ENCODE data around the gene AASS. TPM values are rescaled to one million over a fixed set of nuclear protein-coding genes. Genes with fewer than 3 reads are reported as not detected.

Gene AASS
- total RNA-seq, 4 donors from 2014 or later, result 27.4 to 63.6 (median 38.1) TPM

- no peak for DNase-seq (ENCODE audit: extremely low spot score)
- WGBS, result 69% methylated on average over 3 of the region's 3 CpGs
- TF ChIP-seq POLR2A (IDR thresholded peaks at IDR 0.05; ENCODE audit: low read depth) (no peak), CTCF (IDR thresholded peaks at IDR 0.05) (no peak), EP300 (IDR thresholded peaks at IDR 0.05) (no peak)
- intact Hi-C loops (cut with DNase I), result no loop called here
- H3K9me3 ChIP-seq, result no peaks in the 10 kb centered on the region
- no peak overlapping the region for H3K27ac ChIP-seq (replicated peaks in 1 of 4)
- H3K4me3 ChIP-seq, result no peak overlapping the region
- H3K36me3 ChIP-seq, result no peaks in the 10 kb centered on the region
- peaks cover 4 to 10% (median 8%) of the 10 kb centered on the region in 4 donors for H3K4me1 ChIP-seq
- no peaks in the 10 kb centered on the region for H3K27me3 ChIP-seq
Observed at GRCh38 chr7:122148081-122148480, 4.0 kb upstream of the AASS start.

GRCh38 chr7:122145937-122146645 is 2.0 kb upstream of the AASS start:
- WGBS, result 86% methylated on average over 4 of the region's 4 CpGs
- DNase-seq (ENCODE audit: extremely low spot score), result no peak
- TF ChIP-seq POLR2AphosphoS5 (IDR thresholded peaks at IDR 0.05) (no peak), POLR2A (IDR thresholded peaks at IDR 0.05; ENCODE audit: low read depth) (no peak), CTCF (IDR thresholded peaks at IDR 0.05) (no peak), EP300 (IDR thresholded peaks at IDR 0.05) (no peak)
- H3K36me3 ChIP-seq, result no peaks in the 10 kb centered on the region
- intact Hi-C loops (cut with DNase I), result no loop called here
- H3K27ac ChIP-seq (replicated peaks in 1 of 4), result no peak overlapping the region
- peaks cover 10 to 26% (median 24%) of the 10 kb centered on the region in 4 donors for H3K4me1 ChIP-seq
- no peaks in the 10 kb centered on the region for H3K9me3 ChIP-seq
- H3K27me3 ChIP-seq, result no peaks in the 10 kb centered on the region
- H3K4me3 ChIP-seq, result no peak overlapping the region

- no peak for TF ChIP-seq EP300 (IDR thresholded peaks at IDR 0.05)
- TF ChIP-seq POLR2AphosphoS5 (IDR thresholded peaks at IDR 0.05), result no peak
- TF ChIP-seq POLR2A (IDR thresholded peaks at IDR 0.05; ENCODE audit: low read depth), result no peak
- no peak for TF ChIP-seq CTCF (IDR thresholded peaks at IDR 0.05)
- H3K36me3 ChIP-seq, result no peaks in the 10 kb centered on the region
- no peaks in the 10 kb centered on the region for H3K27me3 ChIP-seq
- intact Hi-C loops (cut with DNase I), result no loop called here
- H3K27ac ChIP-seq (replicated peaks in 1 of 4), result peak overlapping the region; percentile 97 to 99 (median 98)
- DNase-seq (ENCODE audit: extremely low spot score), result no peak
- H3K4me1 ChIP-seq, result peaks cover 10 to 26% (median 24%) of the 10 kb centered on the region in 4 donors
- no peaks in the 10 kb centered on the region for H3K9me3 ChIP-seq
- peak overlapping the region; percentile 83 to 89 (median 86) for H3K4me3 ChIP-seq
- 1% methylated on average over 18 of the region's 18 CpGs for WGBS
Observed at GRCh38 chr7:122143376-122143750, 686 bp downstream of the AASS start.

GRCh38 chr7:122140918-122141317 is 3.1 kb downstream of the AASS start:
- intact Hi-C loops (cut with DNase I), result no loop called here

More at GRCh38 chr7:122140918-122141317, 3.1 kb downstream of the AASS start:
- no peak overlapping the region for H3K4me3 ChIP-seq
- DNase-seq (ENCODE audit: extremely low spot score), result no peak
- H3K9me3 ChIP-seq, result no peaks in the 10 kb centered on the region
- no peaks in the 10 kb centered on the region for H3K36me3 ChIP-seq
- TF ChIP-seq POLR2A (IDR thresholded peaks at IDR 0.05; ENCODE audit: low read depth) (no peak), POLR2AphosphoS5 (IDR thresholded peaks at IDR 0.05) (no peak), EP300 (IDR thresholded peaks at IDR 0.05) (no peak), CTCF (IDR thresholded peaks at IDR 0.05) (no peak)
- 93% methylated on average over 1 of the region's 1 CpG for WGBS
- H3K27ac ChIP-seq (replicated peaks in 1 of 4), result no peak overlapping the region
- no peaks in the 10 kb centered on the region for H3K27me3 ChIP-seq
- peaks cover 21 to 48% (median 47%) of the 10 kb centered on the region in 4 donors for H3K4me1 ChIP-seq
